ENCODE data around the gene OTOP1.

- TF ChIP-seq CTCF (IDR thresholded peaks at IDR 0.05) = peak; percentile 18
- peak; percentile 63 for TF ChIP-seq EZH2 (IDR thresholded peaks at IDR 0.05)
These were observed 21.5 kb upstream of the OTOP1 start, which contains the start of gene TMEM128 for GRCh38 chr4:4248029-4248884.
